Pancreas (tissue), 10 donors: Measurements from ENCODE around the gene CEP72. TPM values are rescaled to one million over a fixed set of nuclear protein-coding genes. Genes with fewer than 3 reads are reported as not detected.

Source experiments
- ATAC-seq, 4 donors: fragments of 200-7000 bp; cut with Tn5 transposase; one replicate each; pipeline versions ENCODE4 v1.8.0 to v1.9.1; 2020; ENCODE audit warnings: mild to moderate bottlenecking in 4 of 4, moderate library complexity in 4 of 4
- DNase-seq, 6 donors: peaks; one replicate each; pipeline ENCODE4 v3.0.0-alpha.2; 2020
- FAIRE-seq: peaks from 2 replicates; lab custom pipeline; 2012; peaks lifted over from hg19 to GRCh38; lab: Jason Lieb, UNC
- H3K27ac ChIP-seq, 4 donors: fragments of 200-600 bp; sonication (generic); 1 replicate in 3 of 4; 2 replicates in 1 of 4; pipeline versions ENCODE4 v1.5.0 to v1.8.0; 2020
- H3K27me3 ChIP-seq, 4 donors: fragments of 200-600 bp; one replicate each; pipeline ENCODE4 v1.8.0; 2021
- H3K36me3 ChIP-seq, 3 donors: fragments of 200-600 bp; sonication (generic) in 1 of 3; one replicate each; pipeline versions ENCODE4 v1.5.0 to v1.8.0; 2020 to 2021
- H3K4me1 ChIP-seq, 3 donors: fragments of 200-600 bp; one replicate each; pipeline ENCODE4 v1.8.0; 2021
- H3K4me3 ChIP-seq, 4 donors: fragments of 200-600 bp; sonication (generic) in 2 of 4; one replicate each; pipeline versions ENCODE4 v1.5.0 to v1.8.0; 2020 to 2021
- H3K9me3 ChIP-seq, 4 donors: fragments of 200-600 bp; one replicate each; pipeline ENCODE4 v1.8.0; 2021
- CTCF ChIP-seq, 4 donors: fragments of 200-600 bp; sonication (generic) in 3 of 4; IDR thresholded peaks; one replicate each; pipeline versions ENCODE4 v1.5.0 to v1.8.0; 2021; ENCODE audit warnings: antibody characterized with exemption in 4 of 4
- WGBS, 2 donors: extraction: QIAGEN DNeasy Blood & Tissue Kit; methylation state at CpG; one replicate each; pipeline ENCODE4 v1.1.7; 2013; 5-methylcytosine and 5-hydroxymethylcytosine counted together
- intact Hi-C, 3 donors: fragments of 100-400 bp; cut with DNase I; formaldehyde crosslinking; loops; one replicate each; pipeline versions ENCODE4 v1.11.1 to v1.14.2; 2022
- polyA plus RNA-seq, 2 donors: library from polyadenylated mRNA; stranded (reverse); fragments of 200-250 nt; gene quantifications; one replicate each; pipeline ENCODE4 v1.2.3, GENCODE V29; 2013
- total RNA-seq, 6 donors: library from RNA; stranded (reverse); fragmentation: NEBNext Ultra II Directional in 4 of 6; extraction: Animal tissue kit (Norgen Biotek cat#: 25700) in 4 of 6; gene quantifications; one replicate each; pipeline versions ENCODE4 v1.2.1 to v1.2.4, GENCODE V29; 2021 to 2023
- donor health status: healthy with polysubstance abuse.
- donor health status: DM: no; HTN: no; CAD: no; lungs with moderate emphysema.
- donor health status: DM: no; HTN: no; CAD: no.
- donor health status: control.
- donor health status: control.
- donor health status: Bipolar disorder and iron deficiency.
- donor health status: DM: yes; HTN: yes; CAD: no.
- donor health status: DM: no; HTN: no; CAD: no.
- donor health status: DM: no; HTN: no; CAD: no.
- donor health status: DM: yes; HTN: yes; CAD: no.

Gene CEP72
- total and polyA plus RNA-seq, 8 donors = 3.5 to 7.5 (median 4.6) TPM

GRCh38 chr5:645421-645820 lies 33.3 kb downstream of the CEP72 start:
- no peak for FAIRE-seq
- no peaks in the 10 kb centered on the region for H3K27me3 ChIP-seq
- no peak for DNase-seq
- peaks cover 0 to 6% (median 0%) of the 10 kb centered on the region in 3 donors for H3K36me3 ChIP-seq
- H3K9me3 ChIP-seq = no peaks in the 10 kb centered on the region
- no peak overlapping the region for H3K4me3 ChIP-seq
- intact Hi-C loops = no loop called here
- WGBS, 2 donors = 85 to 86% methylated on average over 13 of the region's 13 CpGs
- no peak for TF ChIP-seq CTCF (IDR thresholded peaks at IDR 0.05)
- ATAC-seq = no peak
- no peak overlapping the region for H3K27ac ChIP-seq
- H3K4me1 ChIP-seq = no peaks in the 10 kb centered on the region

DNA sequence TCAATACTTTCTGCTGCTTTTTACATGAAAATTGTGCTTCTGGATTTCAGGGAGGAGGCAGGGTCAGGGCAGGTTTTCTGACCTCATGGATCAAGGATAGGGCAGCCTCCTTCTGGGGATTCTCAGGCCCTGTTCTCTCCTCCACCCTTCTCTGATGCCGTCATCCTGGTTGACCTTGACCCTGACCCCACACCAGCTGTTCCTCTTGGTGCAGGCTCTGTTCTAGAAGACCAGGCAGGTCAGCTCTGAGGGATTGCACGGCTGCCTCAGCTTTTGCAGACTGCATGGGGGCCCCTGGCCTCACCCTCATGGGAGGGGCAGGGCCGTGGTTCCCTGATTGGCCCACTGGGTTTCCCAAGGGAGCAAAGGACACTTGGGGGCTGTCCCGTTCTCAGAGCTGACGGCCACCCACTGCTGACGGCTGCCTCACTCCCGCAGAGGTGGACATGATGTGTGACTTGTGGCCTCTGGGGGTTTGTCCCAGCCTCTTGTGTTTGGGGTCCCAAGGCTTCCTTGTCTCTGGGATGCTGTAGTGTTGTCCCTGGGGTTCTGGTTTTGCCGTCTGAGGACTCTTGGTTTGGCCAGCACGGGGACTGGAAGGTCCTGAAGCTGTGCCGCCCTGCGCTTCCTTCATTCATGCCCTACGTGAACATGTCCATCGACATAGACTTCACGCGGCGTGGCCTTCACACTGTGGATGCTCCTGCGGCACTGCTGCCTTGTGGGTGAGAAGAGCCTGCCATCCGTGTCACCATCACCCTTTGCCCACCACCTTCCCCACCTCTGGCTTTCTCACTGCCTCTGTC lies 34.5 kb downstream of the CEP72 start:
- ATAC-seq (no peak), FAIRE-seq (no peak), DNase-seq (no peak)
- H3K27ac ChIP-seq = no peak overlapping the region
- no peaks in the 10 kb centered on the region for H3K9me3 ChIP-seq
- H3K4me3 ChIP-seq = no peak overlapping the region
- H3K4me1 ChIP-seq = no peaks in the 10 kb centered on the region
- no peaks in the 10 kb centered on the region for H3K27me3 ChIP-seq
- H3K36me3 ChIP-seq = peaks cover 0 to 6% (median 0%) of the 10 kb centered on the region in 3 donors
- intact Hi-C loops = no loop called here
- no peak for TF ChIP-seq CTCF (IDR thresholded peaks at IDR 0.05)
- WGBS, 2 donors = 90 to 92% methylated on average over 18 of the region's 18 CpGs

DNA sequence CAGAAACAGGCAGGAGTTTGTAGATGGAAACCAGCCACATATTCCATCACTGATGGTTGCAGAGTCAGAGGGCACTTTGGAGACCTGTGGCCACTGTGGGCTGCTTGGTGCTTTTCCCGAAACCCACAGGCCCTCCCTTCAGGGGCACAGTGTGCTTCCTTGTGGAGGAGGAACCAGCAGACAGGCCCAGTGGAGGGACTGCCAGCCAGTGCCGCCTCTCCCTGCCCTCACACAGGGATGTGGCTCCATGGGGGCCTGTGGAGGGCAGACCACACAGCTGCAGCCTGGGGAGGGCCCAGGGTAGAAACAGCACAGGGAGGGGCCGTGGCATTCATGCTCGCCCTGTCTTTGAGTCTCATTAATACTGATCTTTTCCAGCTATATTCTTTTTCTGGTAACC lies 35.2 kb downstream of the CEP72 start:
- no peaks in the 10 kb centered on the region for H3K4me1 ChIP-seq
- H3K9me3 ChIP-seq = no peaks in the 10 kb centered on the region
- no peaks in the 10 kb centered on the region for H3K27me3 ChIP-seq
- H3K27ac ChIP-seq = no peak overlapping the region
- WGBS, 2 donors = 97 to 100% methylated on average over 4 of the region's 4 CpGs
- intact Hi-C loops = no loop called here
- FAIRE-seq (no peak), ATAC-seq (no peak), DNase-seq (no peak)
- no peak overlapping the region for H3K4me3 ChIP-seq
- peaks cover 0 to 6% (median 0%) of the 10 kb centered on the region in 3 donors for H3K36me3 ChIP-seq
- no peak for TF ChIP-seq CTCF (IDR thresholded peaks at IDR 0.05)

DNA sequence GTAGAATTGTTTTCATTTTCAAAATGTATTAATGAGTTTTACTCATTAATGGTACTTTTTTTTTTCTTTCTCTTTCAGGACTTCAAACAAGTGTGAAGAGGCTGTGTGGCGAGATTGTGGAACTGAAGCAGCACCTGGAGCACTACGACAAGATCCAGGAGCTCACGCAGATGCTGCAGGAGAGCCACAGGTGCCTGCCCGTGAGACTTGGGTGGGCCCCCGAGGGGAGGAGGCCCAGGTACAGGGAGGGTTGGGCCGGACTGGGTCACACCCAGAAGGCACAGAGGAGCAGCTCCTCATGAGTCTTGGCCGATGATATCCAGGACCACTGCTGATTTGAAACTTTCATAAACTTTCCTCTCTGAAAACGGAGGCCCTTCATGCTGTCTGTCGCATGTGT lies 35.6 kb downstream of the CEP72 start:
- TF ChIP-seq CTCF (IDR thresholded peaks at IDR 0.05) = no peak
- Histone ChIP-seq H3K27me3 (no peaks in the 10 kb centered on the region), H3K36me3 (peaks cover 0 to 6% (median 0%) of the 10 kb centered on the region in 3 donors), H3K9me3 (no peaks in the 10 kb centered on the region), H3K4me3 (no peak overlapping the region), H3K4me1 (no peaks in the 10 kb centered on the region), H3K27ac (no peak overlapping the region)
- WGBS, 2 donors = 96 to 97% methylated on average over 9 of the region's 9 CpGs
- ATAC-seq = no peak
- intact Hi-C loops = no loop called here
- FAIRE-seq = no peak
- no peak for DNase-seq
